Stimulated activated CD8-positive, alpha-beta memory T cell treated with anti-CD3 and anti-CD28 coated beads, Interleukin-7, amount 100 ng/mL, for 4 hours (primary cell): ENCODE measurements around the gene GSDMA.

Source experiments
- DNase-seq, 2 donors: peaks; one replicate each; pipeline ENCODE4 v3.0.0-alpha.2; 2020; ENCODE audit warnings: low read depth in 2 of 2

The GSDMA gene

GRCh38 chr17:39960524-39961041 lies 2.2 kb upstream of the GSDMA start:
- DNase-seq = no peak

DNA sequence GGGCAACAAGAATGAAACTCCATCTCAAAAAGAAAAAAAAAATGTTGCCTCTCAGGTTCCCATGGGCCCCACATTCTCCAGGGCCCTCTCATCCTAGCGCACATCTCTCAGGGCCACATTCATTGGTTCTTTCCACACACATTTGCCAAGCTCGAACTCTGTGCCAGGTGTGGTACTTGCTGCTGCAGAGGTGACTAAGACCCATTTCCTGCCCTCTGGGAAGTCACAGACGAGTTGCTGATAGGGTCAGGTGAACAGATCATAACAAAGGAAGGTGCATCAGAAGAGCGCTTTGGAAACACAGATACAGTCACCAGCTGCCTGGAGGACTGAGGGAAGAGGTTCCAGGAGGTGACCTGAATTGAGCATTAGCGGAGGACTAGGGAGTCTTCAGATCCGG lies 1.0 kb downstream of the GSDMA start:
- DNase-seq = no peak

DNA sequence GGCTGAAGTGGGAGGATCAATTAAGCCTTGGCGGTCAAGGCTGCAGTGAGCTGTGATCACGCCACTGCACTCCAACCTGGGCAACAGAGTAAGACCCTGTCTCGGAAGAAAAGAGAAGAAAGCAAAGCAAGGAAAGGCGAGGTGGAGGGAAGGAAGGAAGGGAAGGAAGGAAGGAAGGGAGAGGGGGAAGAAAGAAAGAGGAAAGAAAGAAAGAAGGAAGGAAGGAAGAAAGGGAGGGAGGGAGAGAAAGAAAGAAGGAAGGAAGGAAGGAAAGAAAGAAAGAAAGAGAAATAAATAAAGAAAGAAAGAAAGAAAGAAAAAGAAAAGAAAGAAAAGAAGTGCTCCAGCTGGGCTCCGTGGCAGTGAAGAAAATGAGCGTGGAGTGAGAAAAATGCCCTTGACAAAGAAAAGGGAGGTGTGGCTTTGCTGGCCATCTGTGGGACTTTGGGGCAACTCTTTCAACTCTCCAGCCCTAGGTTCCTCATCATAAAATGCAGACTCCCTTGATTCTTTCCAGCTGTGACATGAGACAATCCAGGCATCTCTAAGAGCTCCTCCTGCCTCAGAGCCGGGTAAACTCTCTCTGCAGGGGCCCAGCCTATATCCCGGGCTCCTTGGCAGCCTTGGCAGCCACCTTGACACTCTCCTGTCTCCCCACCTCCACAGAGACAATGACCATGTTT lies 2.4 kb downstream of the GSDMA start:
- no peak for DNase-seq

GRCh38 chr17:39966771-39967170 lies 4.0 kb downstream of the GSDMA start:
- DNase-seq = no peak

- DNase-seq = no peak
These were observed 6.0 kb downstream of the GSDMA start for GRCh38 chr17:39968761-39969160.

- DNase-seq = no peak
These were observed 6.6 kb downstream of the GSDMA start for GRCh38 chr17:39969375-39969774.

DNA sequence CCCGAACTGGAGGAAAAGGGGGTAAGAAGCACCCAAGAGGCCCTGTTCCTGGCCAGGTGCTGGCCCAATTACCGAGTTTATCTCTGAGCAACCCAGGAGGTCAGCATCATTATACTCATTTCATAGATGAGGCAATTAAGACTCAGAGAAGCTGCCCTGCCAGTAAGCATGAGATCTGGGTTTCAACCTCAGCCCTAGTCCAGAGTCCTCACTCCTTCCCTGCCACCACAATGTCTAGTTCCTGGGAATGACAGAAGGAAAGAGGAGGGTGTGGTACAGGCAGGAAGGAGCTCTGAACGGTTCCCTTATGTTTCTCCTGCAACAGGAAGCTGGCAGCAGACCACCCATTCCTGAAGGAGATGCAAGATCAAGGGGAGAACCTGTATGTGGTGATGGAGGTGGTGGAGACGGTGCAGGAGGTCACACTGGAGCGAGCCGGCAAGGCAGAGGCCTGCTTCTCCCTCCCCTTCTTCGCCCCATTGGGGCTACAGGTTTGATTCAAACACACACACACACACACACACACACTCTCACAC lies 7.4 kb downstream of the GSDMA start:
- no peak for DNase-seq

DNA sequence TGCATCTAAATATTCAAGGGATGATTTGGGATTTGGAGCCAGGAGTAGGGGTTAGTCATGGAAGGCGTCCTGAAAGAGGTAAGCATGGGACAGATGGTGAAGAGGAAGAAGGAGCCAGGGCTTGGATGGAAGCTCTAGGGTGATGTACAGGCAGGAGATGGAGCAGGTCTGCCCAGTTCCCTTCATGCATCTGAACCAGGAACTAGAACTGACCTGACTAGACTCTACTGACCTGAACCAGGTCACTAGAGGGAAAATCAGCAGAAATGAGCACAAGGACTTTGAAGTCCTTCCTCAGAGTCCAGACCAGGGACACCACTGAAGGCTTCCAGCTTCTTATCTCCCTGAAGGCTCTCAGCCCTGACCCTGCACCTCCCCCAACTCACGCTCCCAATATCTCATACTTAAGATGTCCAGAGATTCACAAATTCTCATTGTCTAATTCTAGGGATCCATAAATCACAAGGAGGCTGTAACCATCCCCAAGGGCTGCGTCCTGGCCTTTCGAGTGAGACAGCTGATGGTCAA lies 8.3 kb downstream of the GSDMA start:
- DNase-seq = no peak

GRCh38 chr17:39972271-39972670 lies 9.5 kb downstream of the GSDMA start:
- no peak for DNase-seq

GRCh38 chr17:39973496-39973895 lies 10.7 kb downstream of the GSDMA start:
- no peak for DNase-seq

DNA sequence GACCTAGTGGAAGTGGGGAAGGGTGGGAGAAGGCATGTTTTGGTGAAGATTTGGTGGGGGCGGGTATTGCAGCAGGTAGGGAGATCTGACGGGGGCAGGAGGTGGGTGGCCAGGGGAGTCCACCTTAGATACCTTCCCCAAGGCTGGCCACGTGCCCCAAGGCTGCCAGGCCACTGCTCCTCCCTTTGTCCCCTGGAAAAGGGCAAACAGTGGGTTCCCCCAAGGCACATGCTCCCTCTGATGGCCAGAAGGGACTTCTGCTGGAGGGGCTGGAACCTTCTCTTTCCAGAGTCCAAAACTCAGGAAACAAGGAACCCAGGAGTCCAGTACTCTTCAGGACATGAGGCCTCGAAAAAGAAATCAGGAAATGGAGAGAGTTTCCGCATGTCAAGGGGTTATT lies 11.6 kb downstream of the GSDMA start:
- DNase-seq = no peak

GRCh38 chr17:39975801-39976200 lies 13.0 kb downstream of the GSDMA start:
- DNase-seq = no peak

DNA sequence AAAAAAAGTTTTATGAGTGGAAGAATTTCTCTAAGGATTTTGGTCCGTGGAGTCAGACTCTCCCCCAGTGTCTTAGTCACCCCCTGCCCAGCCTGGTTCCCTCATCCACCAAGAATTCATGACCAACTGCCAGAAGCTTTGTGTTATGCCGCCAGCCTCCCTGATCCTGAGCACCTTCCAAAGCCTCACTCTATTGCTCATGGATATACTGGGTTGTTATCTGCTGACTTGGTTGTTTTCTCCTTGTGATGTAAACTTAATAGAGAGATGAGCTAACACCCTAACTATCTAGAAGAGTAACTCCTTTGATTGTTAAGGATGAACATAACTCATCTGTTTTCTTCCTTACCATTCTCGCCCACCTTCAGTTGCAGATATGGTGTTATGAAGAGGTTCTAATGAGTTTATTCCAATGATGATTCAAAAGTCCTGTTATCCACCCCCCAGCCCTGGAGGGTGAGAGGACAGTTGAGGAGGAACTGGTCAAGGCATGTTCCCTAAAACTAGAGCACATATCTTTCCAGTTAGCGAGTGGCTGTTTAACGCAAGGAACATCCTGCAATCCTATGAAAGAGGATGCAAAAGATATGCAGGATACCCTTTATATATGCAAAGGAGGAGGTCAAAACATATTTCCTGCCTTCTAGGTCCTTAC lies 16.3 kb downstream of the GSDMA start:
- DNase-seq = no peak

DNA sequence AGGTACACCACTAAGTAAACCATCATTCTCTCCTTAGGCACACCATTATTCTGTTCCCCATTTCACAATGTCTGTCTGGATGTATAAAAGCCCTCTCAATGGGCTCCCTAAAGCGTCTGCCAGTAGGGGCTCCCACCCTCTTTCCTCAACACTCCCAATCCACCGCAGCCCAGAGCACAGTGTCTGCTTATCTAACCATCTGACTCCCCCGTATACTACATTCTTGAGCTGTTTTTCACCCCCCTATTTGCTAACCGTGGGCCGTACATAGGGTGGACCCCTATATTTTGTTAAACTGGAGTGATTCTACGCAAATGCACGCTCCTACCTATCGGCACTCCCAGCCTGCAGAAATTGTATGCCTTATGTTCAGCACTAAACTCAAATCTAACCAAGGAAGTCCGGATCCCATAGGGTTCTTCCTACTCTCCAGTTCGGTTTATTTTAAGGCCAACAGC lies 17.1 kb downstream of the GSDMA start:
- no peak for DNase-seq

GRCh38 chr17:39980351-39981206 lies 17.8 kb downstream of the GSDMA start, which contains the start of gene PSMD3:
TSS of gene PSMD3 (plus strand) at chr17:39980807. CDS start at chr17:39980971, 164 bp downstream.
- peak; percentile 94 to 99 for DNase-seq

GRCh38 chr17:39981207-39981741 lies 18.5 kb downstream of the GSDMA start:
- no peak for DNase-seq

GRCh38 chr17:39981766-39982375 lies 19.1 kb downstream of the GSDMA start:
- DNase-seq = no peak

DNA sequence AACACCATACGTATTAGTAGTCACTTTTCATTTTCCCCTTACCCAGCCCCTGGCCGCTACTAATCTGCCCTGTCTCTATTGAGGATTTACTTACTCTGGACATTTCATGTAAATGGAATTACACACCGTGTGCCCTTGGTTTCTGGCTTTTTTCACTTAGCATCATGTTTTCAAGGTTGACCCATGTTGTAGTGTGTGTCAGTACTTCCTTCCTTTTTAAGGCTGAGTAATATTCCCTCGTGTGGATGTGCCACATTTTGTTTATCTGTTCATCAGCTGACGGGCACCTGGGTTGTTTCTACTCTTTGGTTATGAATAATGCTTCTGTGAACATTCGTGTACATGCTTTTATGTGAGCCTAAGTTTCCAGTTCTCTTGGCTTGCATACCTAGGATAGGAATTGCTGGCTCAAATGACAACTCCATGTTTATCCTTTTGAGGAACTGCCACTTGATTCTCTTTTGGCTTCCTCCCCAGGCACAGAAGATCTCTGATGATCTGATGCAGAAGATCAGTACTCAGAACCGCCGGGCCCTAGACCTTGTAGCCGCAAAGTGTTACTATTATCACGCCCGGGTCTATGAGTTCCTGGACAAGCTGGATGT lies 25.5 kb downstream of the GSDMA start:
- DNase-seq = no peak

DNA sequence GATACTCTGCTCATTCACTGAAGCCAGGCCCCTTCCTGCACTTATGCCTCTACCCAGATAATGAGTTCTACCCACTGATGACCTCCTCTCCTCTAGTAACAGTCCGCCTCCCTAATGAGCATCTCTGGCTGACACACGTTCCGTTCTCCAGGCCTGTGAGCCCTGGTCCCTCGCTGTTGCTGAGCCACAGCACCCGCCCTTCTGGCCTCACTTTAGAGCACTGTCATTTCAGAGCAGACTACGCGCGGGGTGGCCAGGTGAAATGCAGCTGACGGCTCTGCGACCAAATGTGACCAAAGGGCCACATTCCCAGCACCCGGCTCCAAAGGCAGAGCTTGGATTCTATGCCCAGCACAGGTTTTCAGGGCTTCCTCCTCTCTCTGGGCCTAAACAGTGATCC lies 31.6 kb downstream of the GSDMA start:
- DNase-seq = no peak

DNA sequence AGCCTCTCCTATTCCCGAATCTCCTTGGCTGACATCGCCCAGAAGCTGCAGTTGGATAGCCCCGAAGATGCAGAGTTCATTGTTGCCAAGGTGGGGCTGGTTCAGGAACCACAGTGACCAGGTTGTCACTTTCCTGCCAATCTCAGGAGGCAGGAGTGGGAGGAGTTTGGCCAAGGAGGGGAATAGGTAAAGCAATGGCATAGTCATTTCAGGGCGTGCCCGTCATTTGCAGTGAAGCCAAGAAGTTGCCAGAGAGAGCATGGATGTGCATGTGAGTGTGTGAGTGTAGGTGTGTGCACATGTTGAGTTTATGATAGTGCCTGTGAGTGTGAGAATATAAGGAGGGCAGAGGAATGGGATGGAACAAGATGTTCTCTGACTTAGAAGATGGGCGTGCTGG lies 32.6 kb downstream of the GSDMA start:
- no peak for DNase-seq

GRCh38 chr17:39996162-39996561 lies 33.4 kb downstream of the GSDMA start:
- no peak for DNase-seq
